GM19193 (cell line): ENCODE results near the gene NR2F1-AS1.

Experiments used
- POLR2A ChIP-seq: IDR thresholded peaks from 4 replicates; pipeline ENCODE4 v1.6.1; 2011; ENCODE audit not compliant: insufficient read depth, insufficient read length; ENCODE audit errors: extremely low read depth

Gene NR2F1-AS1

GRCh38 chr5:93569300-93570160 lies 11.5 kb downstream of the NR2F1-AS1 start:
- TF ChIP-seq POLR2A = no peak

- TF ChIP-seq POLR2A = no peak
Observed at GRCh38 chr5:93567424-93567823, 13.6 kb downstream of the NR2F1-AS1 start.

GRCh38 chr5:93566091-93566490 lies 14.9 kb downstream of the NR2F1-AS1 start:
- TF ChIP-seq POLR2A = no peak

DNA sequence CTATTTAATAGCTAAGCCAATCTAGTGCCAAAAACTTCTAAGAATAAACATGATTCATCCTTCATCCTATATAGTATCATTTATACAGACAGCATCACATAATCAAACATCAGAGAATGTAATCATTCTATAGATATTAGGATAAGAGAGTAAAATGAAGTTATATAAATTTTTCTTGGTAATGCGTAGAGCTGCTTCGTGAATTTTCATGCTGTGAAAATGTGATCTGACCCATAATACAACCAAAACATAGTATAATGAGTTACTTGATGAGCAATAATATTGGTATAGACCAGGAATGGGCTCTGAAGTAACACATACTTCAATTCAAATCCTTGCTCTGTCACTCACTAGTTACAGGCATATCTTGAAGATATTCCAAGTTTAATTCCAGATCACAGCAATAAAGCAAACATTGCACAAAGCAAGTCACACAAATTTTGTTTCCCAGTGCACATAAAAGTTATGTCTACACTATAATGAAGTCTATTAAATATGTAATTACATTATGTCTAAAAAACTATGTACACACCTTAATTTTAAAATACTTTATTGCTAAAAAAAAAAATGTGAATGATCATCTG lies 23.9 kb downstream of the NR2F1-AS1 start:
- no peak for TF ChIP-seq POLR2A

DNA sequence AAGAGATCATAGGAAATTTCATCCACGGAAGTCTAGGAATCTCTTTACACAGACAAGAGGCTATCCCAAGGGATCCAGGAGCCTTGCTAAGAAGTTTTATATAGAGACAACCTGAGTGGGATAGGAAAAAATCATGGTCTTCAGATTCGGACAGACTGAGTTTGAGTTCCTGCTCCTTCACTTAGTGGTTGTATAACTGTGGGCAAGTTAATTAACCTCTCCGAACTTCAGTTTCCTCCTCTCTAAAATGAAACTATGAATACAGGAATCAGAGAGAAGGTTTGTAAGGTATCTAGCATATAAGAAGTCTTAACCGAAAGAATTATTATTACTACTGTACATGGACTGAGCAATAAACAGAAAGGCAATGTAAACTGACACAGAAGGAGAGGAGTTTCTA lies 35.1 kb downstream of the NR2F1-AS1 start:
- no peak for TF ChIP-seq POLR2A

GRCh38 chr5:93532370-93532769 lies 48.6 kb downstream of the NR2F1-AS1 start:
- no peak for TF ChIP-seq POLR2A

GRCh38 chr5:93519740-93520139 lies 61.3 kb downstream of the NR2F1-AS1 start:
- TF ChIP-seq POLR2A = no peak

DNA sequence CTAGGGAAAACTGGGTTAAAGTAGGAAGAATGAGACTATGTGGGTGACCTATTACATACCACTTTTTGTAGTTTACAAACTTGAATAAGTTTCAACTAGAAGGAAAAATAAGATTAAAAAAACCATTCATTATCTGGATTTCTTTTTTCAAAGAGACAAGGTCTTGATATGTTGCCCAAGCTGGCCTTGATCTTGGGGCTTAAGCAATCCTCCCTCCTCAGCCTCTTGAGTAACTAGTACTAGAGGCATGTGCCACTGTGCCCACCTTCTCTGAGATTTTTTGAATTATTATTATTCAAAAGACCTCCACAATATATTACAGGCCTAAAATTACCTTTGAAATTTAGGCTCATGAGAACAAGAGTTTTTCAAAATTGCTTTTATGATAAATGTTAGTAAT lies 63.2 kb downstream of the NR2F1-AS1 start:
- TF ChIP-seq POLR2A = no peak

DNA sequence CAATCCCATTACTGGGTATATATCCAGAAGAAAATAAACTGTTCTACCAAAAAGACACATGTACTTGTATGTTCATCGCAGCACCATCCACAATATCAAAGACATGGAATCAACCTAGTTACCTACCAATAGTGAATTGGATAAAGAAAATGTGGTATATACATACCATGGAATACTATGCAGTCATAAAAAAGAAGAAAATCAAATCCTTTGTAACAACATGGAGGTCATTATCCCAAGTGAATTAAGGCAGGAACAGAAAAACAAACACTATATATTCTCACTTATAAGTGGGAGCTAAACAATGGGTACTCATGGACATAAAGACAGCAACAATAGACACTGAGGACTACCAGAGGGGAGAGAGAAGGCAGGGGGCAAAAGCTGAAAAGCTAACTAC lies 67.7 kb downstream of the NR2F1-AS1 start:
- no peak for TF ChIP-seq POLR2A

DNA sequence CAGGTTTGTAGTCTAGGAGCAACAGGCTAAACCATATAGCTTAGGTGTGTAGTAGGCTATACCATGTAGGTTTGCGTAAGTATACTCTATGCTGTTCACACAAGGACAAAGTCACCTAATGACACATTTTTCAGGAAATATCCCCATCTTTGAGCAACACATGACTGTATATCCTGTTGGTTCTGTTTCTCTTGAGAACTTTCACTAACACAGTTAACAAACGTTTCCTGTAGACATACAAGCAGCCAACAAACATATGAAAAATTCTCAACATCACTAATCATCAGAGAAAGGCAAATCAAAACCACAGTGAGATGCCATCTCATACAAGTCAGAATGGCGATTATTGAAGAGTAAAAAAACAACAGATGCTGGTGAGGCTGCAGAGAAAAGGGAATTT lies 68.2 kb downstream of the NR2F1-AS1 start:
- no peak for TF ChIP-seq POLR2A

DNA sequence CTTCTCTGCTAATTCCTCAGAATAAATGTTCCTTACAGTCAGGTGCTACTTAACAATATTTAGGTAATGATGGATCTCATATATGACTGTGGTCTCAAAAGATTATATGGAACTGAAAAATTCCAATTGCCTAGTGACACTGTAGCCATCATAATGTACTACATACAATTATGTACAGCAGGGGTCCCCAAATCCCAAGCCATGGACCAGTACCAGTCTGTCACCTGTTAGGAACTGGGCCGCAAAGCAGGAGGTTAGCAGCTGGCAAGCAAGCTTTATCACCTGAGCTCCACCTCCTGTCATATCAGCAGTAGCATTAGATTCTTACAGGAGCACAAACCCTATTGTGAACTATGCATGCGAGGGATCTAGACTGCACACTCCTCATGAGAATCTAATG lies 69.6 kb downstream of the NR2F1-AS1 start:
- TF ChIP-seq POLR2A = no peak

GRCh38 chr5:93510626-93511380 lies 70.2 kb downstream of the NR2F1-AS1 start:
- TF ChIP-seq POLR2A = no peak

- no peak for TF ChIP-seq POLR2A
Observed at GRCh38 chr5:93503598-93504067, 77.4 kb downstream of the NR2F1-AS1 start.

DNA sequence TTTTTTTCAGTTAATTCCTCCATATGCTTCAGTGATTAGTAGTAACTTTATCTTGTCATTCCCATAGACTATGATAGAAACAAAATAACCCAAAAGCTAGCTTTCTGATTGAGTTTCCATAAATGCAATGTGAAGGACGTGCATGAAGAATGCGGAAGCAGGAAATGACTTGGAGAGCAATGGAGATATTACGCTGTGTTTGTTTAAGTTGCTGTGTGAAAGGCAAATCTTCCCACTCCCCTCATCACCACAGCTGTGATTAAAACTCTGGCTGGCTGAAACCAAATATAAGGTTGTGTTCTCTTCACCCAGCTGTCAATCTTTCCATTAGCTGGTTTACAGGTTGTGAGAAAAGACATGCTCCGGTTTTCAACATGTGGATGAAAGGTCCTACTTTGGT lies 83.9 kb downstream of the NR2F1-AS1 start:
- no peak for TF ChIP-seq POLR2A

GRCh38 chr5:93479982-93480509 lies 101.0 kb downstream of the NR2F1-AS1 start:
- no peak for TF ChIP-seq POLR2A

DNA sequence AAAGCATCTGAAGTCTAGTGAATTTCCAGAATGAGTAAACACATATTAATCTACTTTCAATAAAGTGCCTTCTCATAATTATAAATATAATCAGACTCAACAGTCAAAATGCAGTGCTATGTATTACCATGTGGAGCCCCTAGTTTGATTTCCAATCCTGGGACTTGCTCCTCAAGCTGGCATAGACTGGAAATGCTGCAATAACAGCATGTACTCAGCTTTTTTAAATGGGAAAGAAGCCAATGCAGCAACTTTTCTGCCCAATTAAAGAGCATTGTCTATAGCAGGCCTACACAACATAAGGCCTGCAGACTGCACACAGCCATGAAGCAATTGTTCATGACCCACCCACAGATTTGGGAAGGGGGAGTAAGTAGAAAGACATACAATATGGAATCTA lies 103.2 kb downstream of the NR2F1-AS1 start:
- TF ChIP-seq POLR2A = no peak

DNA sequence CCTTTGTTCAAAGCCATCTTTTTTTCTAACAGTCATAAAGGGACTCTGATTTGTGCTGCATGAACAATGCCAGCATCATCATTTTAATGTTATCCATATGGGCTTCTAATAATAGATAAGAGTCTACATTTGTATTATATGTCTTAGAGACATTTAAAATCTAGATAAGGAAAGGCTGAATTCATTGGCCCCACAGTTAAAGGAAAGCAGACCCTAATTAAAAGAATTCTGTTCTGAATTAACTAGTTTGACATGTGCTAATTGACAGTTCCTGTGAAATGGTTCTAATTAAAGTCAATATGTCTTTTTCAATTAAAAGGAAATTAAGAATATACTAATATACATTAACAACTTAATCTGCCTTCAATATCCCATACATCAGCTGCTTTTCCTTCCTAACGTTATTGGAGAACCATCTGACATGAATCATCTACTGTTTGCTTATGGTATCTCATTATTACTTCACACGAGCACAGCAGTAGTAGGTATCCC lies 104.7 kb downstream of the NR2F1-AS1 start:
- TF ChIP-seq POLR2A = no peak
